Upper lobe of right lung (tissue), 1 donor: ENCODE data around the gene SMIM29. TPM values are rescaled to one million over a fixed set of nuclear protein-coding genes. Genes with fewer than 3 reads are reported as not detected.

Source experiments
- ATAC-seq: fragments of 200-7000 bp; cut with Tn5 transposase; one replicate; pipeline ENCODE4 v1.9.1; 2020; ENCODE audit warnings: mild to moderate bottlenecking, moderate library complexity
- DNase-seq: peaks from one replicate; pipeline ENCODE4 v3.0.0-alpha.2; 2020
- H3K27ac ChIP-seq: fragments of 200-600 bp; one replicate; pipeline ENCODE4 v1.8.0; 2022
- H3K27me3 ChIP-seq: fragments of 200-600 bp; one replicate; pipeline ENCODE4 v1.8.0; 2022; ENCODE audit warnings: mild to moderate bottlenecking
- H3K36me3 ChIP-seq: fragments of 200-600 bp; one replicate; pipeline ENCODE4 v1.8.0; 2022
- H3K4me1 ChIP-seq: fragments of 200-600 bp; one replicate; pipeline ENCODE4 v1.8.0; 2022
- H3K4me3 ChIP-seq: fragments of 200-600 bp; one replicate; pipeline ENCODE4 v1.8.0; 2022; ENCODE audit warnings: mild to moderate bottlenecking
- H3K9me3 ChIP-seq: fragments of 200-600 bp; one replicate; pipeline ENCODE4 v1.8.0; 2022
- CTCF ChIP-seq: fragments of 200-600 bp; IDR thresholded peaks from one replicate; pipeline ENCODE4 v1.8.0; 2022; ENCODE audit warnings: antibody characterized with exemption
- intact Hi-C: fragments of 100-400 bp; cut with DNase I; formaldehyde crosslinking; loops from one replicate; pipeline ENCODE4 v1.11.0; 2022
- total RNA-seq: library from RNA; stranded (reverse); fragmentation: NEBNext Ultra II Directional; extraction: Animal tissue kit (Norgen Biotek cat#: 25700); gene quantifications from one replicate; pipeline ENCODE4 v1.2.1, GENCODE V29; 2021
- donor health status: DM: no; HTN: yes; CAD: no; lungs with severe emphysema.

SMIM29 gene
- total RNA-seq, 1 donor from 2014 or later, result 32.6 TPM

GRCh38 chr6:34233867-34234266, 14.9 kb downstream of the SMIM29 start:
- ATAC-seq, result no peak
- no peaks in the 10 kb centered on the region for H3K9me3 ChIP-seq
- H3K4me1 ChIP-seq, result peaks cover 9% of the 10 kb centered on the region
- no peak overlapping the region for H3K27ac ChIP-seq
- no peak overlapping the region for H3K4me3 ChIP-seq
- H3K36me3 ChIP-seq, result no peaks in the 10 kb centered on the region
- TF ChIP-seq CTCF, result no peak
- H3K27me3 ChIP-seq, result no peaks in the 10 kb centered on the region
- no peak for DNase-seq
- intact Hi-C loops, result no loop called here

- no peak for TF ChIP-seq CTCF
- DNase-seq (no peak), ATAC-seq (no peak)
- no peaks in the 10 kb centered on the region for H3K27me3 ChIP-seq
- no peaks in the 10 kb centered on the region for H3K36me3 ChIP-seq
- intact Hi-C loops, result no loop called here
- no peak overlapping the region for H3K4me3 ChIP-seq
- H3K9me3 ChIP-seq, result no peaks in the 10 kb centered on the region
- no peak overlapping the region for H3K27ac ChIP-seq
- H3K4me1 ChIP-seq, result peaks cover 9% of the 10 kb centered on the region
These were observed 15.9 kb downstream of the SMIM29 start for GRCh38 chr6:34232901-34233300.

- no peak overlapping the region for H3K4me3 ChIP-seq
- no peak overlapping the region for H3K27ac ChIP-seq
- no peak for ATAC-seq
- no peak for TF ChIP-seq CTCF
- no peaks in the 10 kb centered on the region for H3K27me3 ChIP-seq
- H3K36me3 ChIP-seq, result no peaks in the 10 kb centered on the region
- H3K9me3 ChIP-seq, result no peaks in the 10 kb centered on the region
- DNase-seq, result no peak
- intact Hi-C loops, result no loop called here
- H3K4me1 ChIP-seq, result peaks cover 9% of the 10 kb centered on the region
These were observed 17.1 kb downstream of the SMIM29 start for GRCh38 chr6:34231566-34232336.

GRCh38 chr6:34230653-34231371, 18.0 kb downstream of the SMIM29 start:
- Histone ChIP-seq H3K4me3 (no peak overlapping the region), H3K9me3 (no peaks in the 10 kb centered on the region), H3K4me1 (peaks cover 3% of the 10 kb centered on the region), H3K27me3 (no peaks in the 10 kb centered on the region), H3K27ac (no peak overlapping the region), H3K36me3 (no peaks in the 10 kb centered on the region)
- no peak for ATAC-seq
- no peak for DNase-seq
- intact Hi-C loops, result no loop called here
- TF ChIP-seq CTCF, result no peak

- Histone ChIP-seq H3K27me3 (no peaks in the 10 kb centered on the region), H3K27ac (no peak overlapping the region), H3K36me3 (no peaks in the 10 kb centered on the region), H3K4me3 (no peak overlapping the region), H3K9me3 (no peaks in the 10 kb centered on the region), H3K4me1 (no peaks in the 10 kb centered on the region)
- intact Hi-C loops, result no loop called here
- no peak for ATAC-seq
- no peak for TF ChIP-seq CTCF
- no peak for DNase-seq
These were observed 18.9 kb downstream of the SMIM29 start for GRCh38 chr6:34229877-34230276.
